Activated CD8-positive, alpha-beta memory T cell treated with anti-CD3 and anti-CD28 coated beads for 4 hours (primary cell): ENCODE results near the gene RALGDS.

Experiments
- DNase-seq, 2 donors: peaks; one replicate each; pipeline ENCODE4 v3.0.0-alpha.2; 2020; ENCODE audit warnings: low read depth in 2 of 2

The RALGDS gene

DNA sequence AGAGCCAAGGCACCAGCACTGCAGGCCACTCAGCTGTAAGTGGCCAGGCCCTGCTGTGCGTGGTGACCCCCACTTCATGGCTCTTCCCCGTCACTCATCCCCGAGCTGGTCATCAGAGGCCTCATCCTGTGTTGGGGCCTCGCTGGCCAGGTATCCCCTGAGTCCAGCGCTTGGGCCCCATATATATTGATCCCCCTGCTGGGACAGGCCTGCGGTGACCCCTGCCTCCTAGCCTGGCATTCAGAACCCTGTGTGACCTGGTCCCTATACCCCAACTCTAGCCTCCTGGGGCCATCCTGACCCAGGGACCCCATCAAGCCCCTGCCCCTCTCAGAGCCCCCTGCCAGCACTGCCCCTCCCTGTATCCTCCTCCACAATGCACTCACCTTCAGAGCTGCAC lies 30.0 kb upstream of the RALGDS start:
- no peak for DNase-seq

- DNase-seq, result peak; percentile 68 to 71
These were observed 28.3 kb upstream of the RALGDS start for GRCh38 chr9:133149130-133150015.

GRCh38 chr9:133148199-133149129 lies 27.4 kb upstream of the RALGDS start:
- DNase-seq, result no peak

GRCh38 chr9:133147412-133148198 lies 26.6 kb upstream of the RALGDS start:
- peak; percentile 58 to 70 for DNase-seq

DNA sequence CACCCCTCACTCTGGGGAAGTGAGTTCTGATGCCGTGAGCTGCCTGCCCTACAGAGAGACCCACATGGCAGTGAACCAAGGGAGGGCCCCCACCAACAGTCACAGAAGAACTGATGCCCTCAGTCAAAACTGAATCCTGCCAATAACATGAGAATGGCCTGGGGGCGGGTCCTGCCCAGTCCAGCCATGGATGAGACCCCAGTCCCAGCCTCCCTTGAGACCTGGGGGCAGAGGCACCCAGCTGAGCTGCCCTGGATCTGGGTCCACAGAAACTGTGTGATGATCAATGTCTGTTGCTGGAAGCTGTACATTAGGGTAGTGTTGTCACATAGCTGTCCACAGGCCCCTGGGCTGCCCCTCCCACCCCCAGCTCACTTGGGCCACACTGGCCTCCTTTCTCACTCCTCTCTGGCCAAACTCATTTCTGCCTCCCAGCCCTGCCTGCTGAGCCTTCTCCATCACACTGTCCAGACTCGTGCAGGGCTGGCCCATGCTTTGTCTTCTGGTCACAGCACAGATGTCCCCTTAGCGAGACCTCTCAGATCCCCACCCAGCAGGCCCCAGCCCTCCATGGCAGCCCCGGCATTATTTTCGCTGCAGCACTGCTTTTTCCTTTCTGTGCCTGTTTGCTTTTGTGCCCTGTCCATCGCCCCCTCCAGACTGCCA lies 25.8 kb upstream of the RALGDS start:
- DNase-seq, result no peak

- no peak for DNase-seq
These were observed 24.1 kb upstream of the RALGDS start for GRCh38 chr9:133144904-133145851.

DNA sequence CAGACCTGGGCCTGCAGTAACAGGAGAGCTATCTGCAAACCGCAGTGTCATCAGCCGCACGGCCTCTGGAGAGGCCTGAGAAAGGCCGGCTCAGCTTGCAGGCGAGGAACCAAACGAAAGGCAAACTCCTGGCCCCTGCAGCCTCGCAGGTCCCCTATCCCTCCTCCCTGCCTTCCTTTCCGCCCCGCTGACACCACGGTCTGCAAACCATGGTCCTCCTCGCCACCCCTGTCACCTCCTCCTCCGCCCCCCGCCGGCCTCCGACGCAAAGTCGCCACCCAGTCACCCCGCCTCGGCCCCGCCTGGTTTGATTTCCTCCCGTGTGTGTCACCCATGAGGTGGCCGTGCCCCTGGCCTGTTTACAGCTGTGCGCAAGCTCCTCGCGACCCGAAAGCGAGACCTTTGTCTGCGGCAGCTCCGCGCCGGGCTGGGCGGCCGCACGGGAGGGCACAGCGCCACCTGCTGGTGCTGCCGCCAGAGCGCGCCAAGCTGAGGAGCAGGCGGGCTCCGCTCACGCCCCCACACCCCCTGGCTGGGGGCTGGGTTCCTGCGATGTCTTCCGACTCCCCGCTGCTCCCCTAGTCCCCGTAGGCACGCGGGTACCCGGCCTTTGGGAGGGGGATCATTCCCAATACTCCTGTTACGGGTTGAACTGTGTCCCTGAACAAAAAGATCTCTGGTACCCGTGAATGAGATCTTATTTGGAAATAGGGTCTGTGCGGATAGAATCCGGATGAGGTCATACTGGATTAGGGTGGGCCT lies 23.3 kb upstream of the RALGDS start:
- DNase-seq, result peak; percentile 78 to 89

GRCh38 chr9:133143639-133144141 lies 22.6 kb upstream of the RALGDS start:
- DNase-seq, result no peak

DNA sequence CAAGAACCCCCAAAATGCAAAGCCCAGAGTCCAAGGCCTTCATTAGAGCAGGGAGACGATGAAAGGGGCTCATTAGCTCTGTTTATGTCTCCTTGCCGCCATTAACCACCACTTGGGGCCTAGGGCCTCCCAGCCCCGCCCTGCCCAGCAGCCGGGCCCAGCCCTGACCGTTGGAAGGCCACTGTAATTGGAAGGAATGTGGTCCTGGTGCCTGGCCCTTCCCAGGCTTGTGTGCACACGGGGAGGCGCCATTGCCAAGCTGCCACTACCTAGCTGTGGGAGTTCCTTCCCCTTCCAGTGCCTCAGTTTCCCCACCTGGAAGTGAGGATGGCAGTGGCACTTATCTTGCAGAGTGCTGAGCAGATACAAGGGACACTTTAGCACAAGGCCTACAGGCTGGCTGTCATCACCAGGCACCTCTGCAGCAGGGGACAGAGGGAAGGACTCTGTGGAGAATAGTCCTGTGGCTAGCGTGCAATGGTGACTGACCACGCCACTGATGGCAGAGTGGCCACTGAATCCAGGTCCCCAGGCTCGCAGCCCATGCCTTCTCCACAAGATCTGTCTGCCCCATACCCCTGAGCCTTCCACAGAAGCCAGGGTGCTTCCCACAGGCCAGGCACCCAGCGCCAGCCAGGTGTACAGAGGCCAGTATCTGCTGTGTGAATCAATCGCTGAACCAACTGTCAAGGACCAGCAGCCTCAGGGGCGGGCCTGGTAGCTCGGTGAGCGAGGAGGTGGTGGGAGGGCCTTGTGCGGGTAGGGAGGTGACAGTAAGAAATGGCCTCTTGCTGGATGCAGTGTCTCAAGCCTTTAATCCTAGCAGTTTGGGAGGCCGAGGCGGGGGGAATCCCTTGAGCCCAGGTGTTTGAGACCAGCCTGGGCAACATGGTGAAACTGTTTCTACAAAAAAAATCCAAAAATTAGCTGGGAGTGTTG lies 21.9 kb upstream of the RALGDS start:
- DNase-seq, result no peak

GRCh38 chr9:133141833-133142595 lies 21.0 kb upstream of the RALGDS start:
- peak; percentile 49 to 57 for DNase-seq

- DNase-seq, result no peak
These were observed 19.6 kb upstream of the RALGDS start for GRCh38 chr9:133140606-133141005.

GRCh38 chr9:133140174-133140505 lies 19.1 kb upstream of the RALGDS start:
- DNase-seq, result no peak

GRCh38 chr9:133139246-133140173 lies 18.5 kb upstream of the RALGDS start:
- no peak for DNase-seq

- DNase-seq, result no peak
These were observed 16.6 kb upstream of the RALGDS start for GRCh38 chr9:133137451-133138231.

- no peak for DNase-seq
These were observed 14.2 kb upstream of the RALGDS start for GRCh38 chr9:133135146-133135745.
